IMR-90 (cell line): ENCODE data around the gene SLC12A6. TPM values are rescaled to one million over a fixed set of nuclear protein-coding genes. Genes with fewer than 3 reads are reported as not detected.

Experiments used
- ATAC-seq: fragments of 200-7000 bp; cut with Tn5 transposase; 2 replicates; pipeline ENCODE4 v1.9.1; 2020; ENCODE audit warnings: low read depth, mild to moderate bottlenecking, moderate library complexity
- BruUV-seq: library from RNA; stranded (reverse); fragments of 400-500 nt; replicated peaks from 2 replicates; lab custom pipeline; 2021; lab: Mats Ljungman, UMichigan
- CTCF ChIA-PET: fragments of 300-600 bp; formaldehyde crosslinking; extraction: SDS; loops from one replicate; lab custom pipeline; 2021; ENCODE audit warnings: antibody characterized with exemption; lab: Yijun Ruan, JAX
- POLR2A ChIA-PET: fragments of 300-600 bp; sonication (Branson Sonifier 250); formaldehyde crosslinking; loops from one replicate; lab custom pipeline; 2022; ENCODE audit warnings: antibody characterized with exemption; ENCODE audit not compliant: unreplicated experiment; lab: Charles Lee
- DNase-seq: peaks from one replicate; pipeline ENCODE4 v3.0.0; 2013
- H2AFZ ChIP-seq: replicated peaks from 2 replicates; pipeline ENCODE3; 2013; ENCODE audit warnings: low read length, mild to moderate bottlenecking; ENCODE audit not compliant: poor library complexity
- H2AK5ac ChIP-seq: 2 replicates; pipeline ENCODE4 v1.6.1; 2013; ENCODE audit warnings: low read depth, low read length, inconsistent platforms
- H2AK9ac ChIP-seq: replicated peaks from 2 replicates; pipeline ENCODE3; 2013; ENCODE audit warnings: mild to moderate bottlenecking, low read depth, low read length, moderate library complexity; ENCODE audit not compliant: poor library complexity
- H2BK120ac ChIP-seq: 2 replicates; pipeline ENCODE4 v1.6.1; 2013; ENCODE audit warnings: low read depth, low read length, inconsistent platforms
- H2BK15ac ChIP-seq: 3 replicates; pipeline ENCODE4 v1.6.1; 2013; ENCODE audit warnings: low read depth, low read length, inconsistent platforms
- H2BK20ac ChIP-seq: 2 replicates; pipeline ENCODE4 v1.6.1; 2013; ENCODE audit warnings: low read depth, mild to moderate bottlenecking, inconsistent platforms, low read length, moderate library complexity
- H2BK5ac ChIP-seq: 2 replicates; pipeline ENCODE4 v1.6.1; 2013; ENCODE audit warnings: mild to moderate bottlenecking, low read depth, low read length, inconsistent platforms; ENCODE audit not compliant: poor library complexity, severe bottlenecking
- H3K14ac ChIP-seq: replicated peaks from 2 replicates; pipeline ENCODE4 v1.6.1; 2013; ENCODE audit warnings: low read depth, low read length, inconsistent platforms
- H3K18ac ChIP-seq: 2 replicates; pipeline ENCODE4 v1.6.1; 2013; ENCODE audit warnings: low read depth, low read length, control low read depth
- H3K23ac ChIP-seq: 2 replicates; pipeline ENCODE4 v1.6.1; 2013; ENCODE audit warnings: low read depth, low read length, inconsistent platforms
- H3K27ac ChIP-seq: 2 replicates; pipeline ENCODE4 v1.5.1; 2013; ENCODE audit warnings: mild to moderate bottlenecking, control low read depth, low read length; ENCODE audit not compliant: insufficient read depth
- H3K27me3 ChIP-seq: 2 replicates; pipeline ENCODE4 v1.6.1; 2013; ENCODE audit warnings: low read length; ENCODE audit not compliant: control insufficient read depth, insufficient read depth
- H3K36me3 ChIP-seq: 2 replicates; pipeline ENCODE4 v1.6.1; 2013; ENCODE audit warnings: low read length, mixed read lengths; ENCODE audit not compliant: control insufficient read depth, insufficient read depth
- H3K4ac ChIP-seq: 2 replicates; pipeline ENCODE4 v1.6.1; 2013; ENCODE audit warnings: low read depth, low read length, inconsistent platforms
- H3K4me1 ChIP-seq: 2 replicates; pipeline ENCODE4 v1.6.1; 2013; ENCODE audit warnings: low read length, mixed read lengths; ENCODE audit not compliant: control insufficient read depth, insufficient read depth
- H3K4me2 ChIP-seq: 2 replicates; pipeline ENCODE4 v1.6.1; 2013; ENCODE audit warnings: low read depth, mild to moderate bottlenecking, control low read depth, low read length, moderate library complexity
- H3K4me3 ChIP-seq: 2 replicates; pipeline ENCODE4 v1.5.1; 2013; ENCODE audit warnings: low read depth, mild to moderate bottlenecking, control low read depth, low read length, moderate library complexity; ENCODE audit not compliant: insufficient read depth
- H3K56ac ChIP-seq: 2 replicates; pipeline ENCODE4 v1.6.1; 2013; ENCODE audit warnings: low read length, inconsistent platforms; ENCODE audit not compliant: insufficient read depth; ENCODE audit errors: extremely low read depth
- H3K79me1 ChIP-seq, 2 experiments: 2 replicates each; pipeline ENCODE4 v1.6.1; 2013; ENCODE audit warnings: low read length in 2 of 2, inconsistent platforms in 1 of 2, low read depth in 1 of 2
- H3K9ac ChIP-seq: 2 replicates; pipeline ENCODE4 v1.6.1; 2013; ENCODE audit warnings: low read depth, low read length, control low read depth
- H3K9me1 ChIP-seq: 2 replicates; pipeline ENCODE4 v1.6.1; 2013; ENCODE audit warnings: low read length, inconsistent platforms; ENCODE audit not compliant: insufficient read depth
- H3K9me3 ChIP-seq: 2 replicates; pipeline ENCODE4 v1.6.1; 2013; ENCODE audit warnings: low read length; ENCODE audit not compliant: control insufficient read depth, insufficient read depth
- H4K20me1 ChIP-seq: 2 replicates; pipeline ENCODE4 v1.6.1; 2013; ENCODE audit warnings: low read length, inconsistent platforms; ENCODE audit not compliant: insufficient read depth
- H4K5ac ChIP-seq: 2 replicates; pipeline ENCODE4 v1.6.1; 2013; ENCODE audit warnings: mild to moderate bottlenecking, low read depth, low read length, control low read depth
- H4K8ac ChIP-seq, 2 experiments: 2 replicates each; pipeline ENCODE4 v1.6.1; 2013; ENCODE audit warnings: low read depth in 2 of 2, low read length in 2 of 2, control low read depth in 1 of 2, inconsistent platforms in 1 of 2
- H4K91ac ChIP-seq: 2 replicates; pipeline ENCODE4 v1.6.1; 2013; ENCODE audit warnings: low read depth, low read length, inconsistent platforms; ENCODE audit not compliant: insufficient read depth
- BHLHE40 ChIP-seq: fragments of 150-350 bp; IDR thresholded peaks from 2 replicates; pipeline ENCODE4 v1.6.1; 2016; ENCODE audit warnings: mild to moderate bottlenecking, low read depth, low read length
- CEBPB ChIP-seq: IDR thresholded peaks from 2 replicates; pipeline ENCODE4 v1.6.1; 2012; ENCODE audit warnings: low read depth, low read length, improper control_type of control experiment
- CHD1 ChIP-seq: IDR thresholded peaks from 2 replicates; pipeline ENCODE4 v1.6.1; 2012; ENCODE audit warnings: low read depth, low read length, improper control_type of control experiment
- FOS ChIP-seq: fragments of 150-350 bp; IDR thresholded peaks from 2 replicates; pipeline ENCODE4 v1.6.1; 2016; ENCODE audit warnings: low read depth, low read length
- MAFK ChIP-seq: IDR thresholded peaks from 2 replicates; pipeline ENCODE4 v1.6.1; 2012; ENCODE audit warnings: low read depth, low read length, improper control_type of control experiment
- MAZ ChIP-seq: IDR thresholded peaks from 2 replicates; pipeline ENCODE4 v1.6.1; 2012; ENCODE audit warnings: low read depth, mild to moderate bottlenecking, low read length, improper control_type of control experiment, moderate library complexity, borderline replicate concordance
- MXI1 ChIP-seq: IDR thresholded peaks from 2 replicates; pipeline ENCODE4 v1.6.1; 2012; ENCODE audit warnings: low read depth, mild to moderate bottlenecking, low read length, moderate library complexity, borderline replicate concordance
- NFE2L2 ChIP-seq: fragments of 150-350 bp; IDR thresholded peaks from 2 replicates; pipeline ENCODE4 v1.6.1; 2016; ENCODE audit warnings: low read depth, mild to moderate bottlenecking, low read length
- POLR2A ChIP-seq: IDR thresholded peaks from 2 replicates; pipeline ENCODE4 v1.6.1; 2012; ENCODE audit warnings: mild to moderate bottlenecking, low read depth, low read length
- RAD21 ChIP-seq: IDR thresholded peaks from 2 replicates; pipeline ENCODE4 v1.6.1; 2012; ENCODE audit warnings: low read length, improper control_type of control experiment
- RCOR1 ChIP-seq: IDR thresholded peaks from 2 replicates; pipeline ENCODE4 v1.6.1; 2012; ENCODE audit warnings: mild to moderate bottlenecking, low read length, improper control_type of control experiment; ENCODE audit not compliant: insufficient replicate concordance
- RFX5 ChIP-seq: IDR thresholded peaks from 2 replicates; pipeline ENCODE4 v1.8.0; 2012; ENCODE audit warnings: low read depth, mild to moderate bottlenecking, low read length, moderate library complexity
- SMC3 ChIP-seq: fragments of 150-350 bp; IDR thresholded peaks from 2 replicates; pipeline ENCODE4 v1.6.1; 2016; ENCODE audit warnings: low read depth, mild to moderate bottlenecking, antibody characterized with exemption, low read length, moderate library complexity
- WGBS, 2 experiments: methylation state at CpG; one replicate each; pipeline versions ENCODE4 v1.1.5 to v1.1.7; 2013; ENCODE audit warnings: missing lambda C conversion rate in 2 of 2; ENCODE audit not compliant: insufficient read length in 1 of 2; ENCODE audit errors: extremely low coverage in 2 of 2; 5-methylcytosine and 5-hydroxymethylcytosine counted together
- dilution Hi-C: fragments of 300-500 bp; cut with HindIII; formaldehyde crosslinking; loops from one replicate; pipeline ENCODE4 v1.14.3; 2018; ENCODE audit warnings: low sequenced_read_pairs; ENCODE audit not compliant: unreplicated experiment
- in situ Hi-C: fragments of 300-500 bp; cut with MboI; formaldehyde crosslinking; loops from 3 replicates; pipeline ENCODE4 v1.14.3; 2019; ENCODE audit warnings: low sequenced_read_pairs, inconsistent platforms, mixed read lengths
- intact Hi-C: fragments of 100-400 bp; cut with micrococcal nuclease; formaldehyde crosslinking; loops from 2 replicates; pipeline ENCODE4 v1.10.0; 2022
- polyA plus RNA-seq, 3 experiments: library from polyadenylated mRNA; depleted of rRNA; stranded (reverse); fragments of >200 nt; gene quantifications; 2 replicates each; pipeline ENCODE4 v1.2.3, GENCODE V29; 2012; ENCODE audit warnings: low replicate concordance in 1 of 3
- total RNA-seq: library from RNA; depleted of rRNA; stranded (reverse); fragments of >200 nt; gene quantifications from 2 replicates; pipeline ENCODE4 v1.2.3, GENCODE V29; 2012
- TF ChIP-seq, protein P1 (sequence below): fragments of 150-350 bp; IDR thresholded peaks from 2 replicates; pipeline ENCODE4 v1.6.1; 2016; ENCODE audit warnings: low read depth, mild to moderate bottlenecking, low read length, moderate library complexity, borderline replicate concordance
- TF ChIP-seq, protein P2 (sequence below): conservative IDR thresholded peaks from 2 replicates; pipeline ENCODE4 v1.5.1; 2012; ENCODE audit warnings: mild to moderate bottlenecking, low read depth, low read length, improper control_type of control experiment
- TF ChIP-seq, protein P3 (sequence below): fragments of 150-350 bp; IDR thresholded peaks from 2 replicates; pipeline ENCODE4 v1.6.1; 2017; ENCODE audit warnings: mild to moderate bottlenecking, antibody characterized with exemption, low read length, low read depth

Gene SLC12A6
- total and polyA plus RNA-seq, 2 of the 4 experiments (the other 2 are of a cell fraction): 7.7 to 10.2 TPM

DNA sequence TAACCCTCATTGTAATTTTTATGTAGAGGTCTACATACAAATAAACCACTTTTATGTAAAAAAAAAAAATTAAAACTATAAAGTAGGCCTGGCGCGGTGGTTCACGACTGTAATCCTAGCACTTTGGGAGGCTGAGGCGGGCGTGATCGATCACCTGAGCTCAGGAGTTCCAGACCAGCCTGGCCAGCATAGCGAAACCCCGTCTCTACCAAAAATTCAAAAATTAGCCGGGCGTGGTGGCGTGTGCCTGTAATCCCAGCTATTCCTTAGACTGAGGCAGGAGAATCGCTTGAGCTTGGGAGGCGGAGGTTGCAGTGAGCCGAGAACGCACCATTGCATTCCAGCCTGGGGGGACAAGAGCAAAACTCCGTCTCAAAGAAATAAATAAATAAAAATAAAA, 766 bp upstream of the SLC12A6 start:
- Histone ChIP-seq H3K27ac (peak overlapping the region; percentile 39), H3K9ac (no peak overlapping the region), H2BK20ac (no peak overlapping the region), H2AK9ac (peak overlapping the region; percentile 34), H2BK120ac (no peak overlapping the region), H3K4me3 (peak overlapping the region; percentile 28; the same call in 1 of the 2 replicates), H3K36me3 (peaks cover 7% of the 10 kb centered on the region), H3K14ac (no peak overlapping the region), H3K4ac (peak overlapping the region; percentile 7; the same call in 1 of the 2 replicates), H3K27me3 (no peaks in the 10 kb centered on the region), H4K91ac (peak overlapping the region; percentile 33; the same call in 1 of the 2 replicates), H2AFZ (peak overlapping the region; percentile 19), H3K18ac (no peak overlapping the region), H4K8ac (peak overlapping the region; percentile 76 to 83), H3K4me1 (peaks cover 10% of the 10 kb centered on the region), H3K23ac (no peak overlapping the region), H3K9me1 (0 out of 2 replicates have a peak, but pooled peaks cover 2% of the 10 kb centered on the region), H3K9me3 (no peaks in the 10 kb centered on the region), H3K56ac (no peak overlapping the region), H2BK15ac (no peak overlapping the region), H2BK5ac (peak overlapping the region; percentile 48), H3K79me1 (peaks cover 6 to 36% of the 10 kb centered on the region in 2 experiments; a peak in 3 of 4 replicates), H4K20me1 (peaks cover 3% of the 10 kb centered on the region; the same call in 1 of the 2 replicates), H3K4me2 (peak overlapping the region; percentile 70), H2AK5ac (peak overlapping the region; percentile 28; the same call in 1 of the 2 replicates), H4K5ac (no peak overlapping the region)
- ChIA-PET CTCF (interaction anchor here (0.6 to 1.9 kb wide), 3 partner anchors 28 to 278 kb away, joined by 3 to 4 read pairs (median 3); no protein-coding TSS in a partner anchor), POLR2A (no interaction called here)
- WGBS, 2 experiments: 64% methylated on average over 7 of the region's 16 CpGs; no CpG with 5 or more reads in 1 of the 2 experiments
- BruUV-seq: no TSS peak
- TF ChIP-seq, protein P1, sequence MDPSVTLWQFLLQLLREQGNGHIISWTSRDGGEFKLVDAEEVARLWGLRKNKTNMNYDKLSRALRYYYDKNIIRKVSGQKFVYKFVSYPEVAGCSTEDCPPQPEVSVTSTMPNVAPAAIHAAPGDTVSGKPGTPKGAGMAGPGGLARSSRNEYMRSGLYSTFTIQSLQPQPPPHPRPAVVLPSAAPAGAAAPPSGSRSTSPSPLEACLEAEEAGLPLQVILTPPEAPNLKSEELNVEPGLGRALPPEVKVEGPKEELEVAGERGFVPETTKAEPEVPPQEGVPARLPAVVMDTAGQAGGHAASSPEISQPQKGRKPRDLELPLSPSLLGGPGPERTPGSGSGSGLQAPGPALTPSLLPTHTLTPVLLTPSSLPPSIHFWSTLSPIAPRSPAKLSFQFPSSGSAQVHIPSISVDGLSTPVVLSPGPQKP: no peak
- TF ChIP-seq, protein P2, sequence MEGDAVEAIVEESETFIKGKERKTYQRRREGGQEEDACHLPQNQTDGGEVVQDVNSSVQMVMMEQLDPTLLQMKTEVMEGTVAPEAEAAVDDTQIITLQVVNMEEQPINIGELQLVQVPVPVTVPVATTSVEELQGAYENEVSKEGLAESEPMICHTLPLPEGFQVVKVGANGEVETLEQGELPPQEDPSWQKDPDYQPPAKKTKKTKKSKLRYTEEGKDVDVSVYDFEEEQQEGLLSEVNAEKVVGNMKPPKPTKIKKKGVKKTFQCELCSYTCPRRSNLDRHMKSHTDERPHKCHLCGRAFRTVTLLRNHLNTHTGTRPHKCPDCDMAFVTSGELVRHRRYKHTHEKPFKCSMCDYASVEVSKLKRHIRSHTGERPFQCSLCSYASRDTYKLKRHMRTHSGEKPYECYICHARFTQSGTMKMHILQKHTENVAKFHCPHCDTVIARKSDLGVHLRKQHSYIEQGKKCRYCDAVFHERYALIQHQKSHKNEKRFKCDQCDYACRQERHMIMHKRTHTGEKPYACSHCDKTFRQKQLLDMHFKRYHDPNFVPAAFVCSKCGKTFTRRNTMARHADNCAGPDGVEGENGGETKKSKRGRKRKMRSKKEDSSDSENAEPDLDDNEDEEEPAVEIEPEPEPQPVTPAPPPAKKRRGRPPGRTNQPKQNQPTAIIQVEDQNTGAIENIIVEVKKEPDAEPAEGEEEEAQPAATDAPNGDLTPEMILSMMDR: no peak
- TF ChIP-seq BHLHE40 (no peak), POLR2A (no peak), MAZ (no peak), RAD21 (no peak), SMC3 (no peak), FOS (no peak), CEBPB (no peak), RFX5 (no peak), NFE2L2 (no peak), CHD1 (no peak), MAFK (no peak), RCOR1 (no peak), MXI1 (no peak)
- TF ChIP-seq, protein P3, sequence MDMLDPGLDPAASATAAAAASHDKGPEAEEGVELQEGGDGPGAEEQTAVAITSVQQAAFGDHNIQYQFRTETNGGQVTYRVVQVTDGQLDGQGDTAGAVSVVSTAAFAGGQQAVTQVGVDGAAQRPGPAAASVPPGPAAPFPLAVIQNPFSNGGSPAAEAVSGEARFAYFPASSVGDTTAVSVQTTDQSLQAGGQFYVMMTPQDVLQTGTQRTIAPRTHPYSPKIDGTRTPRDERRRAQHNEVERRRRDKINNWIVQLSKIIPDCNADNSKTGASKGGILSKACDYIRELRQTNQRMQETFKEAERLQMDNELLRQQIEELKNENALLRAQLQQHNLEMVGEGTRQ: no peak
- intact Hi-C loops: no loop called here
- DNase-seq (no peak), ATAC-seq (no peak)
- dilution Hi-C loops: no loop called here
- in situ Hi-C loops: no loop called here
